ENCODE data around the gene SLC9A5.

DNA sequence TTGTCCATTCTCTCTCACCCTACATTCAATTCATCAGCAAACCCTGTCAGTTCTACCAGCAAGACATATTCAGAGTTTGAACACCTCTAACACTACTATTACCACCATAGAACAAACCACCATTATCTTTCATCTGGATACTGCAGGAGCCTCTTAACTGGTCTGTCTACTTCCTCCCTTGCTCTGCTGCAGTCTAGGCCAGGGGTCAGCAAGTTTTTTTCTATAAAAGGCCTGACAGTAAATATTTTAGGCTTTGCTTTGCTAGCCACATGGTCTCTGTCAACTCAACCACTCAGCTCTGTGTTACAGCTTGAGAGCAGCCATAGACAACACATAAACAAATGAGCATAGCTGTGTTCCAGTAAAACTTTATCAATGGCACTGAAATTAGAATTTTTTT is 63.9 kb downstream of the SLC9A5 start:
- TF ChIP-seq, protein P1, sequence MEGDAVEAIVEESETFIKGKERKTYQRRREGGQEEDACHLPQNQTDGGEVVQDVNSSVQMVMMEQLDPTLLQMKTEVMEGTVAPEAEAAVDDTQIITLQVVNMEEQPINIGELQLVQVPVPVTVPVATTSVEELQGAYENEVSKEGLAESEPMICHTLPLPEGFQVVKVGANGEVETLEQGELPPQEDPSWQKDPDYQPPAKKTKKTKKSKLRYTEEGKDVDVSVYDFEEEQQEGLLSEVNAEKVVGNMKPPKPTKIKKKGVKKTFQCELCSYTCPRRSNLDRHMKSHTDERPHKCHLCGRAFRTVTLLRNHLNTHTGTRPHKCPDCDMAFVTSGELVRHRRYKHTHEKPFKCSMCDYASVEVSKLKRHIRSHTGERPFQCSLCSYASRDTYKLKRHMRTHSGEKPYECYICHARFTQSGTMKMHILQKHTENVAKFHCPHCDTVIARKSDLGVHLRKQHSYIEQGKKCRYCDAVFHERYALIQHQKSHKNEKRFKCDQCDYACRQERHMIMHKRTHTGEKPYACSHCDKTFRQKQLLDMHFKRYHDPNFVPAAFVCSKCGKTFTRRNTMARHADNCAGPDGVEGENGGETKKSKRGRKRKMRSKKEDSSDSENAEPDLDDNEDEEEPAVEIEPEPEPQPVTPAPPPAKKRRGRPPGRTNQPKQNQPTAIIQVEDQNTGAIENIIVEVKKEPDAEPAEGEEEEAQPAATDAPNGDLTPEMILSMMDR (IDR thresholded peaks at IDR 0.05) = no peak
- no peak for TF ChIP-seq POLR2A (IDR thresholded peaks at IDR 0.05)
- no peak for TF ChIP-seq POLR2AphosphoS5 (IDR thresholded peaks at IDR 0.05)
